A673 (cell line): Measurements from ENCODE around the gene GABRG3. TPM values are rescaled to one million over a fixed set of nuclear protein-coding genes. Genes with fewer than 3 reads are reported as not detected.

Experiments used
- BruUV-seq: library from RNA; stranded (reverse); fragments of 400-500 nt; replicated peaks from 2 replicates; lab custom pipeline; 2021; lab: Mats Ljungman, UMichigan
- CTCF ChIA-PET: fragments of 300-600 bp; sonication (Branson Sonifier 250); formaldehyde crosslinking; loops from one replicate; lab custom pipeline; 2022; ENCODE audit warnings: antibody characterized with exemption; lab: Charles Lee
- POLR2A ChIA-PET: fragments of 300-600 bp; sonication (Branson Sonifier 250); formaldehyde crosslinking; loops from one replicate; lab custom pipeline; 2022; ENCODE audit warnings: antibody characterized with exemption; ENCODE audit not compliant: low non-redundant PET; lab: Charles Lee
- DNase-seq: peaks from one replicate; pipeline ENCODE4 v3.0.0-alpha.2; 2015; ENCODE audit warnings: low spot score
- H3K27ac ChIP-seq: fragments of 200-600 bp; sonication (generic); 2 replicates; pipeline ENCODE4 v1.5.1; 2016; ENCODE audit warnings: mixed run types, low read depth, mild to moderate bottlenecking, mixed read lengths, antibody characterized with exemption, low read length; ENCODE audit not compliant: poor library complexity, severe bottlenecking
- H3K27me3 ChIP-seq: fragments of 200-600 bp; sonication (generic); replicated peaks from 2 replicates; pipeline ENCODE4 v1.6.1; 2017; ENCODE audit warnings: mixed run types, low read depth, mild to moderate bottlenecking, mixed read lengths, antibody characterized with exemption, low read length; ENCODE audit not compliant: insufficient read depth, poor library complexity
- H3K36me3 ChIP-seq: fragments of 200-600 bp; sonication (generic); 2 replicates; pipeline ENCODE4 v1.6.1; 2016; ENCODE audit warnings: mixed run types, mild to moderate bottlenecking, mixed read lengths, antibody characterized with exemption, low read length; ENCODE audit not compliant: insufficient read depth, poor library complexity, severe bottlenecking
- H3K4me1 ChIP-seq: fragments of 200-600 bp; sonication (generic); 2 replicates; pipeline ENCODE4 v1.6.1; 2017; ENCODE audit warnings: mixed run types, mild to moderate bottlenecking, mixed read lengths, antibody characterized with exemption, low read length; ENCODE audit not compliant: insufficient read depth, poor library complexity, severe bottlenecking
- H3K4me3 ChIP-seq: fragments of 200-600 bp; sonication (generic); 2 replicates; pipeline ENCODE4 v1.5.1; 2016; ENCODE audit warnings: low read depth, mixed run types, mild to moderate bottlenecking, mixed read lengths, low read length; ENCODE audit not compliant: poor library complexity, severe bottlenecking
- H3K9me3 ChIP-seq: fragments of 200-600 bp; sonication (generic); 2 replicates; pipeline ENCODE4 v1.6.1; 2016; ENCODE audit warnings: mixed run types, low read depth, mild to moderate bottlenecking, mixed read lengths, antibody characterized with exemption, low read length; ENCODE audit not compliant: poor library complexity, severe bottlenecking
- CTCF ChIP-seq: fragments of 300-800, 200-600 bp; sonication (generic); conservative IDR thresholded peaks from 2 replicates; pipeline ENCODE4 v1.5.1; 2017; ENCODE audit warnings: low read depth, mild to moderate bottlenecking, antibody characterized with exemption, low read length, moderate library complexity, mixed read lengths
- EZH2 ChIP-seq: fragments of 200-600 bp; sonication (generic); IDR thresholded peaks from 2 replicates; pipeline ENCODE4 v1.6.1; 2017; ENCODE audit warnings: borderline replicate concordance, low read depth, mild to moderate bottlenecking, mixed read lengths, antibody characterized with exemption, low read length; ENCODE audit not compliant: poor library complexity, severe bottlenecking
- intact Hi-C: fragments of 100-400 bp; cut with micrococcal nuclease; formaldehyde crosslinking; loops from one replicate; pipeline ENCODE4 v1.10.0; 2022; ENCODE audit not compliant: unreplicated experiment
- total RNA-seq: library from RNA; stranded (reverse); gene quantifications from 2 replicates; pipeline ENCODE4 v1.2.3, GENCODE V29; 2021

GABRG3 gene
- total RNA-seq, 1 experiment from 2014 or later: not detected

GRCh38 chr15:27095886-27096624 lies 125.1 kb downstream of the GABRG3 start:
- ChIA-PET POLR2A (no interaction called here), CTCF (no interaction called here)
- TF ChIP-seq CTCF: no peak
- TF ChIP-seq EZH2: no peak
- BruUV-seq: no TSS peak
- H3K4me1 ChIP-seq: no peaks in the 10 kb centered on the region
- DNase-seq: no peak
- no peak overlapping the region for H3K4me3 ChIP-seq
- intact Hi-C loops: no loop called here
- H3K9me3 ChIP-seq: peaks cover 44% of the 10 kb centered on the region
- no peaks in the 10 kb centered on the region for H3K27me3 ChIP-seq
- no peak overlapping the region for H3K27ac ChIP-seq
- H3K36me3 ChIP-seq: no peaks in the 10 kb centered on the region

- peaks cover 33% of the 10 kb centered on the region for H3K9me3 ChIP-seq
- H3K36me3 ChIP-seq: no peaks in the 10 kb centered on the region
- H3K4me3 ChIP-seq: no peak overlapping the region
- no TSS peak for BruUV-seq
- no peak for TF ChIP-seq EZH2
- TF ChIP-seq CTCF: no peak
- intact Hi-C loops: no loop called here
- H3K27me3 ChIP-seq: no peaks in the 10 kb centered on the region
- H3K27ac ChIP-seq: no peak overlapping the region
- CTCF ChIA-PET: no interaction called here
- no peak for DNase-seq
- POLR2A ChIA-PET: no interaction called here
- no peaks in the 10 kb centered on the region for H3K4me1 ChIP-seq
Measured at GRCh38 chr15:27097506-27097905, 126.5 kb downstream of the GABRG3 start.

GRCh38 chr15:27101982-27102381 lies 131.0 kb downstream of the GABRG3 start:
- Histone ChIP-seq H3K4me1 (no peaks in the 10 kb centered on the region), H3K9me3 (peaks cover 52% of the 10 kb centered on the region), H3K4me3 (no peak overlapping the region), H3K36me3 (no peaks in the 10 kb centered on the region), H3K27me3 (no peaks in the 10 kb centered on the region), H3K27ac (no peak overlapping the region)
- DNase-seq: no peak
- no TSS peak for BruUV-seq
- TF ChIP-seq EZH2 (no peak), CTCF (no peak)
- ChIA-PET CTCF (no interaction called here), POLR2A (no interaction called here)
- intact Hi-C loops: no loop called here
